ENCODE measurements around the gene SNX21.
A peak's percentile ranks its signal among the peaks of the same experiment; 100 is the strongest.
"Not testable (repeated sequence)": the region's sequence is repeated elsewhere in the genome, so short reads cannot be mapped to it uniquely, and the experiment has no call there.

The SNX21 gene

GRCh38 chr20:45822857-45823256, 10.7 kb upstream of the SNX21 start:
- DNase-seq (ENCODE audit: low spot score), result peak; percentile 55

GRCh38 chr20:45823949-45824835, 9.4 kb upstream of the SNX21 start:
- DNase-seq (ENCODE audit: low spot score), result no peak

- no peak for DNase-seq (ENCODE audit: low spot score)
Measured at GRCh38 chr20:45826381-45827019, 7.1 kb upstream of the SNX21 start.

- no peak for DNase-seq (ENCODE audit: low spot score)
Measured at GRCh38 chr20:45827030-45827652, 6.5 kb upstream of the SNX21 start, which contains the start of gene TNNC2. Gene TNNC2, minus strand, starts transcription at chr20:45827312. Its CDS starts 64 bp downstream, at chr20:45827248.

GRCh38 chr20:45827712-45828111, 5.9 kb upstream of the SNX21 start:
- DNase-seq (ENCODE audit: low spot score), result no peak

- DNase-seq (ENCODE audit: low spot score), result no peak
Measured at GRCh38 chr20:45828589-45828988, 5.0 kb upstream of the SNX21 start.

- DNase-seq (ENCODE audit: low spot score), result not testable (repeated sequence)
Measured at GRCh38 chr20:45829673-45830106, 3.9 kb upstream of the SNX21 start.

- no peak for DNase-seq (ENCODE audit: low spot score)
Measured at GRCh38 chr20:45832619-45833018, 980 bp upstream of the SNX21 start.

- DNase-seq (ENCODE audit: low spot score), result peak; percentile 79
Measured at GRCh38 chr20:45833883-45834796, 541 bp downstream of the SNX21 start.

GRCh38 chr20:45834797-45835161, 1.2 kb downstream of the SNX21 start:
- DNase-seq (ENCODE audit: low spot score), result no peak

- DNase-seq (ENCODE audit: low spot score), result peak; percentile 45
Measured at GRCh38 chr20:45835329-45835765, 1.7 kb downstream of the SNX21 start.

- DNase-seq (ENCODE audit: low spot score), result no peak
Measured at GRCh38 chr20:45835825-45836224, 2.2 kb downstream of the SNX21 start.

GRCh38 chr20:45836841-45837240, 3.2 kb downstream of the SNX21 start:
- no peak for DNase-seq (ENCODE audit: low spot score)

- no peak for DNase-seq (ENCODE audit: low spot score)
Measured at GRCh38 chr20:45840700-45841198, 7.2 kb downstream of the SNX21 start.

- DNase-seq (ENCODE audit: low spot score), result no peak
Measured at GRCh38 chr20:45841407-45842129, 8.0 kb downstream of the SNX21 start.

- no peak for DNase-seq (ENCODE audit: low spot score)
Measured at GRCh38 chr20:45842169-45842812, 8.7 kb downstream of the SNX21 start.

- DNase-seq (ENCODE audit: low spot score), result no peak
Measured at GRCh38 chr20:45843506-45843905, 9.9 kb downstream of the SNX21 start.

- no peak for DNase-seq (ENCODE audit: low spot score)
Measured at GRCh38 chr20:45845452-45845851, 11.9 kb downstream of the SNX21 start.

GRCh38 chr20:45848421-45848820, 14.8 kb downstream of the SNX21 start:
- DNase-seq (ENCODE audit: low spot score), result no peak

GRCh38 chr20:45848969-45849582, 15.5 kb downstream of the SNX21 start:
- no peak for DNase-seq (ENCODE audit: low spot score)

Data from RKO (cell line).